OCI-M2 (cell line): ENCODE results near the gene ZBTB49.

ENCODE experiments used
- DNase-seq: peaks from one replicate; lab custom pipeline; 2025; ENCODE audit not compliant: unreplicated experiment; lab: John Stamatoyannopoulos, UW

ZBTB49 gene

DNA sequence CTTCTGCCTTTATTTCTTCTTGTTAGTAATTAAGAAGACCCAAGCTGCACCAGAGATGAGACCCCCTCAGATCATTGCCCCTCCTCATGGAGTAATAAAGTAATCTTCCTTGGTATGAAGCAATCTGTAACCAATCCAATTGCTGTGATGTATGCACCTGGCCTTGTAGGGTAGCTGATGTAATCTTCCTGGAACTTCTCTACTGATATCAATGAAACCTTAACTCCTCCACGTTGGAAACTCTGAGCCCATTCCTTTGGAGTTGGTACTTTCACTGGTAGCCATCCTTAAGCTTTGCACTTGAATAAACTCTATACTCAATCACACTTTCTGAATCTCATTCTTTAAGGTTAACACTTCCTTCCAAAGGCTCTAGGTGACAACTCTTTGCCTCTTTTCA is 65.3 kb downstream of the ZBTB49 start:
- DNase-seq: no peak

DNA sequence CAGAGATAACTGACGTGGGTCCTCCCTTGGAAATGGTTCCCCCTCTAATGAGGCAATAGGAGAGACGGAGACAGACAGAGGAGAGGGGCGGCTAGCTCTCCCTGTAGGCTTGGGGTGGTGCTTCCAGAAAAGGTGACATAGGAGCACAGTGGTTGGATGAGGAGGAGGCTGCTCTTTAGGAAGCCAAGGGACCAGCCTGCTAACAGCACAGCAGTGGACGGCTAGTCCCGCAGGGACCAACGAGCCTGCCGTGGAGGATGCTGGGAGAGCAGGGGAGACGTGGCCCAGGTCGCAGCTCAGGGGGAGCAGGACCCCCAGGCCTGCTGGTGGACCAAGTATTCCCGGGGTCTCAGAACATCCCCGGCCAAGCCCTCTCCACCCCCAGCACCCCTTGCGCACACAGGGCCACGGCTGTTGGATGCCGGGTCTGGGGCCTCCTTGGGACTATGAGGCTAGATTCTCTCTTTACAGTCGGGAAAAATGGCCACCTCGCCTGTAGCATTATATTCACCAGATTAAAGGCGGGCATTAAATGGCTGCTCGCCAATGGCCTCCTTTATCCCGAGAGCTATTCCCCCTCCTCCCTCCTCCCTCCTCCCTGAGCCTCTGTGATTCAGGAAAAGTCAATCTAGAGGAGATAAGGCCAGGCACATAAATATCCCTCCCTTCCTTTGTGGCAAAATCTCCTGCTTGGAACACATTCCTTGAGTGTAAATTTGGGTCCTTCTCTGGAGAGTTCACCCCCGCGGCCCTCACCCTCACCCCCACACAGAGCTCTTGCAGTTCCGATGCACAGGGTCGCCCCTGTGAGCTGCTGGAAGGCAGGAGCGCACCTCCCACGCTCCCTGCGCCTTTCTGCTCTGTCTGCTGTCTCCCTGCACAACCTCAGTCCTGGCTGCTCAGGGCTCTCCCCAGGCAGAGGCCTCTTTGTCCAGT is 66.3 kb downstream of the ZBTB49 start:
- no peak for DNase-seq

- no peak for DNase-seq
These were observed 68.2 kb downstream of the ZBTB49 start for GRCh38 chr4:4358093-4358854.

GRCh38 chr4:4361883-4362282 is 71.8 kb downstream of the ZBTB49 start:
- DNase-seq: no peak

- no peak for DNase-seq
These were observed 73.1 kb downstream of the ZBTB49 start for GRCh38 chr4:4362991-4363697.

- no peak for DNase-seq
These were observed 74.0 kb downstream of the ZBTB49 start for GRCh38 chr4:4364061-4364460.

GRCh38 chr4:4364486-4365208 is 74.6 kb downstream of the ZBTB49 start:
- DNase-seq: no peak

GRCh38 chr4:4368809-4369580 is 78.9 kb downstream of the ZBTB49 start:
- DNase-seq: no peak
